Neuron (in vitro differentiated cells): ENCODE results near the gene HSPA6.

Experiments used
- H2AFZ ChIP-seq: one replicate; pipeline ENCODE4 v1.6.1; 2013; ENCODE audit warnings: low read depth, mild to moderate bottlenecking, inconsistent platforms, low read length, moderate library complexity
- H3K27me3 ChIP-seq: one replicate; pipeline ENCODE4 v1.6.1; 2013; ENCODE audit warnings: low read length; ENCODE audit not compliant: insufficient read depth
- H3K36me3 ChIP-seq: one replicate; pipeline ENCODE4 v1.6.1; 2013; ENCODE audit warnings: low read length; ENCODE audit not compliant: insufficient read depth
- H3K4me1 ChIP-seq: one replicate; pipeline ENCODE4 v1.6.1; 2013; ENCODE audit warnings: low read length; ENCODE audit not compliant: insufficient read depth
- H3K4me3 ChIP-seq: 2 replicates; pipeline ENCODE4 v1.5.1; 2013; ENCODE audit warnings: mild to moderate bottlenecking, low read length, moderate library complexity
- H3K9me3 ChIP-seq: one replicate; pipeline ENCODE4 v1.6.1; 2013; ENCODE audit warnings: low read length

Gene HSPA6

DNA sequence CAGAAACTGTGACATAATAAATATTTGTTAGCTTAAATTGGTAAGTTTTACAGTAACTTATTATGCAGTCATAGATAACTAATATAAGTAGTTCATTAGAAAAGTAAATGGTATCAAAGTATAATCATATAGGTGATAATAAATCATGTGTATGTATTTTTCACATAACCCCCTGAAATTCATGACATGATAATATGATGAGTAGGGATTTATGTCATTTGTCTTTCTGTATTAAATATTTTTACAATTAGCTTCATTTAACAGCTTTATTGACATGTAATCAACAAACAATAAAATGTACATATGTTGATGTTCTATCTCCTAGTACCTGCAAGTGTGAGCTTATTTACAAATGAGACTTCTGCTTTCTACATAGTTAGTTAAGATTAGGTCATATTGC is 28.9 kb upstream of the HSPA6 start:
- Histone ChIP-seq H3K9me3 (no peaks in the 10 kb centered on the region), H3K36me3 (no peaks in the 10 kb centered on the region)

GRCh38 chr1:161497961-161498360 is 26.4 kb upstream of the HSPA6 start:
- Histone ChIP-seq H3K36me3 (no peaks in the 10 kb centered on the region), H3K4me1 (no peaks in the 10 kb centered on the region), H3K4me3 (no peak overlapping the region), H3K9me3 (no peaks in the 10 kb centered on the region), H3K27me3 (peaks cover 14% of the 10 kb centered on the region), H2AFZ (no peak overlapping the region)

More for the DNA sequence above, 28.9 kb upstream of the HSPA6 start:
- Histone ChIP-seq H2AFZ (no peak overlapping the region), H3K4me3 (no peak overlapping the region), H3K4me1 (no peaks in the 10 kb centered on the region), H3K27me3 (peaks cover 28% of the 10 kb centered on the region)

DNA sequence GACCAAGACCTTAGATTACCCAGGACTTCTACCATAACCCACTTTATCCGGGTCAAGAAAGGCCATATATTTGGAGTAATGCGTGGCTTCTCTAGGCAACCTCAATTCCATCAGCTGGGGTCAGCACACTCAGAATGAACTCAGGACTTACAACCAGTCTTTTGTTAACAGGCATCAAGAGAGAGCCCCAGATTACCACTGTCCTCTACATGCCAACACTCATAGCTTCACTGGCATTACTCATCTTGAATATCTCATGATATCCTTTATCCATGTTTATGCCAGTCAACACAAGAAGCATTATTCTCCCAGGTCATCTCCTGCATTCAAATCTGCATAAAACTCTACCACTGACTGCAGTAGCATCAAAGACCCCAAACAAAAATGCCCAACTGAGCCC is 25.7 kb upstream of the HSPA6 start:
- Histone ChIP-seq H3K4me3 (no peak overlapping the region), H3K4me1 (no peaks in the 10 kb centered on the region), H2AFZ (no peak overlapping the region), H3K27me3 (peaks cover 14% of the 10 kb centered on the region), H3K9me3 (no peaks in the 10 kb centered on the region), H3K36me3 (no peaks in the 10 kb centered on the region)

DNA sequence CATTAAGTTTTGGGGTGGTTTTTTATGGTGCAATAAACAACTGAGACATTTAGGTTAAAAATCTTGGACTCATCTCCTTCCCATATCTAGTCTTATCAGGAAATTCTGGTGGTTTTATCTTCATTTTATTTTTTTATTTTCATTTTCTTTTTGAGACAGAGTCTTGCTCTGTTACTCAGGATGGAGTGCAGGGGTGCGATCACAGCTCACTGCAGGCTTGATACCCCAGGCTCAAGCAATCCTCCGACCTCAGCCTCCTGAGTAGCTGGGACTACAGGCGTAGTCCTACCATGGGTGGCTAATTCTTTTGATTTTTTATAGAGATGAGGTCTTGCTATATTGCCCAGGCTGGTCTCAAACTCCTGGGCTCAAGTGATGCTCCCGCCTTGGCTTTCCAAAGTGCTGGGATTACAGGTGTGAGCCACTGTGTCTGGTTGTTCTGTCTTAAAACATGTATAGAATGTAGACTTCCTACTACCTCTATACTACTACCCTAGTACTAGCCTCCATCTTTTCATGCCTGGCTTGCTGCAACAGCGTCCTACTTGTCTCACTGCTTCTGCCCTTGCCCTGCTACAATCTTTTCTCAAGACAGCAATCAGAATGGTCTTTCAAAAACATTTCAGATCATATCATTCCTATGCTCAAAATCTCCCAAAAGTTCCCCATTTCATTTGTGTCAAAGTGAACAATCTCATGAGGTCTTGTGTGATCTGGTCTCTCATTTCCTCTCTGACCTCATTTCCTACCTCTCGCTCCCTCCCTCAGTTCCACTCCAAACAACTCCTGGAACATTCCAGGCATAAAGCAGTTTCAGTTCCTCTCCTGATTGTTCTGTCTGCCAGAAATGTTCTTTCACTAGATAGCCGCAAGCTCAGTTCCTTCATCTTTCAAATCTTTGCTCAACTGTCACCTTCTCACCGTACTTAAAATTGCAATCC is 25.0 kb upstream of the HSPA6 start:
- Histone ChIP-seq H3K4me1 (no peaks in the 10 kb centered on the region), H3K27me3 (peaks cover 14% of the 10 kb centered on the region), H2AFZ (no peak overlapping the region), H3K4me3 (no peak overlapping the region), H3K9me3 (no peaks in the 10 kb centered on the region), H3K36me3 (no peaks in the 10 kb centered on the region)

DNA sequence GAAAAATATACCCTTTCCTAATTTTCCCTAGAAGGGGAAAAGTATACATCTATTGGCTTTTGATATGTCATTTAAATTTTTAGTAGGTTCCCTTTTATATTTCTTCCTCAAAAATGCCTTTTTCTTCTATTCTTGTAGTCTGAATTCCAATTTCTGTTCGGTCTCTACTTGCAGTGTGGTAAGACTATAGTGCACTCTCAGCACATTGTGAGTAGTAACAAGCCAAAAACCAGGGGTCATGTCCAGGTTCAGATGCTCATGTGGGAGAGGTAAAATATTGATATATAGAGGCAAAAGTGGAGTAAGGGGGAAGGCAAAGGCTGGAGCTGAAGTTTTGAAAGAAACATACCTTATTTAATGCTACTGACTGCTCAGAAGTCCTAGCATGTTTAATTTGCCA is 23.1 kb upstream of the HSPA6 start:
- Histone ChIP-seq H2AFZ (no peak overlapping the region), H3K36me3 (no peaks in the 10 kb centered on the region), H3K9me3 (no peaks in the 10 kb centered on the region), H3K4me3 (no peak overlapping the region), H3K27me3 (peaks cover 17% of the 10 kb centered on the region), H3K4me1 (no peaks in the 10 kb centered on the region)

GRCh38 chr1:161502181-161502580 is 22.2 kb upstream of the HSPA6 start:
- no peaks in the 10 kb centered on the region for H3K4me1 ChIP-seq
- H3K36me3 ChIP-seq = no peaks in the 10 kb centered on the region
- H3K27me3 ChIP-seq = peaks cover 15% of the 10 kb centered on the region
- H2AFZ ChIP-seq = no peak overlapping the region
- H3K4me3 ChIP-seq = no peak overlapping the region
- H3K9me3 ChIP-seq = no peaks in the 10 kb centered on the region

- H3K27me3 ChIP-seq = peaks cover 15% of the 10 kb centered on the region
- H3K4me1 ChIP-seq = no peaks in the 10 kb centered on the region
- no peak overlapping the region for H3K4me3 ChIP-seq
- H3K36me3 ChIP-seq = no peaks in the 10 kb centered on the region
- H3K9me3 ChIP-seq = no peaks in the 10 kb centered on the region
- no peak overlapping the region for H2AFZ ChIP-seq
These were observed 21.5 kb upstream of the HSPA6 start for GRCh38 chr1:161502641-161503393.

DNA sequence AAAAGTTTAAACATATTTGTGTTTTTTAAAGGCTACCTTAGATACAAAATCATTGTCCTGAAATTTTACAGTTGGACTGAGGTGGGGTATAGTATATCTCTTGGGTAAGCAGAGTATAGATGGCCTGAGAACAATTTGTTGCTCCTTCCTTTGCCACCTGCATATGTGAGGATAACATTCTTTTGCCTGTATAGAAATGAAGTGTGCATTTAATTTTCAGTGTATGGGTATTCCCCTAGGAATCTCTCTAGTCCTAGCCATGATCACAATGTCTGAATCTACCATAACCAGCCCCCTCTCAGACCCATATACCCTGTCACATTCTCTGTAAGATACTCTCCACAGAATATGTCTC is 21.0 kb upstream of the HSPA6 start:
- no peaks in the 10 kb centered on the region for H3K9me3 ChIP-seq
- H3K36me3 ChIP-seq = no peaks in the 10 kb centered on the region
- H3K4me3 ChIP-seq = no peak overlapping the region
- H3K27me3 ChIP-seq = peaks cover 15% of the 10 kb centered on the region
- no peaks in the 10 kb centered on the region for H3K4me1 ChIP-seq
- H2AFZ ChIP-seq = no peak overlapping the region

DNA sequence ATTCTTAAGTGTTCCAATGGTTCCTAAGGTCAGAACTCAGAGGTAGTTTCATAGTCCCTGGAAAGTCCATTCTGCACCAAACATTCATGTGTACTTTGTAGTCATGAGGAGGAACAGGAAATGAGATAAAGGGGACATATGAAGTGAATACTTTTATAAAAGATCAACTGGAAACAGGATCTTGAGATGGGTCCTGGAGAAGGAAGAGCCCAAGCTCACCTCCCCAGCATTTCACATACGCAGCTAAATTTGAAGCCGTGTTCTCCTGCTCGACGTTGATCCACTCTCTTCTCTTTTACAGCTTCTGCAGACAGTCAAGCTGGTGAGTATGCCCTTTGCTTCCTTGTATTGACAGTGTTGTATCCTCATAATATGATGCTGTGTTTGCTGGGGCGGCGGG is 18.7 kb upstream of the HSPA6 start:
- H3K36me3 ChIP-seq = no peaks in the 10 kb centered on the region
- H3K4me1 ChIP-seq = no peaks in the 10 kb centered on the region
- no peak overlapping the region for H2AFZ ChIP-seq
- H3K9me3 ChIP-seq = no peaks in the 10 kb centered on the region
- H3K27me3 ChIP-seq = peaks cover 4% of the 10 kb centered on the region
- no peak overlapping the region for H3K4me3 ChIP-seq

DNA sequence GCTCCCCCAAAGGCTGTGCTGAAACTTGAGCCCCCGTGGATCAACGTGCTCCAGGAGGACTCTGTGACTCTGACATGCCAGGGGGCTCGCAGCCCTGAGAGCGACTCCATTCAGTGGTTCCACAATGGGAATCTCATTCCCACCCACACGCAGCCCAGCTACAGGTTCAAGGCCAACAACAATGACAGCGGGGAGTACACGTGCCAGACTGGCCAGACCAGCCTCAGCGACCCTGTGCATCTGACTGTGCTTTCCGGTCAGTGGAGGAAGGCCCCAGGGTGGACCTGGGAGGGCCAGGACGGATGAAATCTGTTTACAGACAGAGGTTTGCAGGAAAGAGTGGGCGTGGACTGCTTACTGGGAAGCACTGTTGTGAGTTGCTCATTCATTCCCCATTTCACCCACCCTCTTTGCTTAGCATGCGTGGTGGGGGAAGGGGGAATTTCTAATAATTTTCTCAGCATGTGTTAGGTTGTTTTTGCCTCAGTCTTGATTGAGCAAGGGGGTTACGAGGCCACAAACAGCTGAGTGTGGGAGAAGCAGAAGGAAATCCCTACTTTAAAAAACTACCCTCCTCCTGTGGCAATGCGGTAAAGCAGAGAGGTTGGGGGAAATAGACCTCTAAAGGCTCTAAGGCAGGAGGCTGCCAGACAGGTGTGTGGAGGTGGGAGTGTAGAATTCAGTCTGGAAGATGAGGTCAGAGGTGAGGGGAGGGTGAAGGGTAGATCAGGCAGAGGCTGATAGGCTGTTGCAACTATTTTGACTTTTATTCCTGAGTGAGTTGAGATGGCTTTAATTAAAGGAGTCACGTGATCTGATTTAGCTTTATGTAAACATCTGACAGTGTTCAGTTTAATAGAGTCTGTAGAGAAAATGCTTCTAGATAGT is 17.8 kb upstream of the HSPA6 start:
- Histone ChIP-seq H3K27me3 (peaks cover 4% of the 10 kb centered on the region), H3K4me1 (no peaks in the 10 kb centered on the region), H3K9me3 (no peaks in the 10 kb centered on the region), H2AFZ (no peak overlapping the region), H3K4me3 (no peak overlapping the region), H3K36me3 (no peaks in the 10 kb centered on the region)

DNA sequence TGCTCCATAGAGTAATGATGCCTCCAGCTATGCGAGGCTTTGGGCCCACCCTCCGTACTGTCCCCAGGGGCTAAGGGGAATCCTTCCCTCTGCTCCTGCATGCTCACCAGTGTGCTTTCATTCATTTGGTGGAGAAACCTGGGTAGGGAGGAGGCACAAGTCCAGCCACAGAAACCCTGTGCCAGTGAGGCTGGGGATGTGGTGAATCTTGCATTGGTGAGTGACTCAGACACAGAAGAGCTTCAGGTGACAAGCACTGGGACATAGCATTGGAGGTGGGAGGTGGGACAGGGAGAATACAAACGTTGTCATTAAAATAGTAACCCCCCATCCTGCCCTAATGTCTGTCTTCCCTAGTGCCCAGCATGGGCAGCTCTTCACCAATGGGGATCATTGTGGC is 13.9 kb upstream of the HSPA6 start:
- no peaks in the 10 kb centered on the region for H3K4me1 ChIP-seq
- no peak overlapping the region for H2AFZ ChIP-seq
- no peaks in the 10 kb centered on the region for H3K36me3 ChIP-seq
- no peak overlapping the region for H3K4me3 ChIP-seq
- peaks cover 10% of the 10 kb centered on the region for H3K27me3 ChIP-seq
- H3K9me3 ChIP-seq = no peaks in the 10 kb centered on the region

DNA sequence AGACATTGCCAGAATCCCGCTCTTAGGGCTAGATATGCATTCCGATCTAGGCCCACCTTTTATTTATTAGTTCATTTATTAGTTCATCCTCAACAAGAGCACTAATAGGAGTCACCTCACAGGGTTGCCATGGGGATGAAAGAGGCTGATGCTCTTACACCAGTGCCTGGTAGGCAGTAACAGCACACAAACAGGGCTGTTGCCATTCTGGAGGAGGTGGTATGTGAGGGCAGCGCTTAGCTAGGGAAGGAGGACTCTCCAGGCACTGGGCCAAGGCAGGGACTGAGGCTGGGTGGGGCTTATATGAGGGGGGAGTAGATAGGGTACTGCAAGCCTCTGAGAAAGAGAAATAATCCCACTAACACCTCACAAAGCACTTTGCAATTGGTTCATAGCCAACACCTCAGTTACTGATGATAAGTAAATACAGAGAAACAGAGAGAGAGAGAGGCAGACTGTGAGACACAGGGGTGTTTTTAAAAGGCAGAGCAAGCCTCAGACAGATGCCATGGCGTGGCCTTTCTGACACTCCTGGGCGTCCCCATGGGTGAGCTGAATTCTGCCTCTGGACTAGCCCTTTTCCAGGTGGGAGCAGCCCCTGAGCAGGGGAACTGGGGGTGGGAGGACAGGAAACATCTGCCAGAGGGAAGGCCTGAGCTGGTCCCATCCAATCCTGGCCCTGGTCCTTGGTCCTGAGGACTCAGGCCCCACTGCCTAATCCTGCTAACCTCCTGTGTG is 13.2 kb upstream of the HSPA6 start:
- Histone ChIP-seq H3K4me1 (no peaks in the 10 kb centered on the region), H2AFZ (no peak overlapping the region), H3K36me3 (no peaks in the 10 kb centered on the region), H3K4me3 (no peak overlapping the region), H3K9me3 (no peaks in the 10 kb centered on the region), H3K27me3 (peaks cover 7% of the 10 kb centered on the region)
